IMR-90 (cell line): ENCODE data around the gene SEC14L1. TPM values are rescaled to one million over a fixed set of nuclear protein-coding genes. Genes with fewer than 3 reads are reported as not detected.
A peak's percentile ranks its signal among the peaks of the same experiment; 100 is the strongest.

Experiments used
- ATAC-seq: fragments of 200-7000 bp; cut with Tn5 transposase; 2 replicates; pipeline ENCODE4 v1.9.1; 2020; ENCODE audit warnings: low read depth, mild to moderate bottlenecking, moderate library complexity
- BruUV-seq: library from RNA; stranded (reverse); fragments of 400-500 nt; replicated peaks from 2 replicates; lab custom pipeline; 2021; lab: Mats Ljungman, UMichigan
- CTCF ChIA-PET: fragments of 300-600 bp; formaldehyde crosslinking; extraction: SDS; loops from one replicate; lab custom pipeline; 2021; ENCODE audit warnings: antibody characterized with exemption; lab: Yijun Ruan, JAX
- POLR2A ChIA-PET: fragments of 300-600 bp; sonication (Branson Sonifier 250); formaldehyde crosslinking; loops from one replicate; lab custom pipeline; 2022; ENCODE audit warnings: antibody characterized with exemption; ENCODE audit not compliant: unreplicated experiment; lab: Charles Lee
- DNase-seq: peaks from one replicate; pipeline ENCODE4 v3.0.0; 2013
- H2AFZ ChIP-seq: replicated peaks from 2 replicates; pipeline ENCODE3; 2013; ENCODE audit warnings: low read length, mild to moderate bottlenecking; ENCODE audit not compliant: poor library complexity
- H2AK5ac ChIP-seq: 2 replicates; pipeline ENCODE4 v1.6.1; 2013; ENCODE audit warnings: low read depth, low read length, inconsistent platforms
- H2AK9ac ChIP-seq: replicated peaks from 2 replicates; pipeline ENCODE3; 2013; ENCODE audit warnings: mild to moderate bottlenecking, low read depth, low read length, moderate library complexity; ENCODE audit not compliant: poor library complexity
- H2BK120ac ChIP-seq: 2 replicates; pipeline ENCODE4 v1.6.1; 2013; ENCODE audit warnings: low read depth, low read length, inconsistent platforms
- H2BK15ac ChIP-seq: 3 replicates; pipeline ENCODE4 v1.6.1; 2013; ENCODE audit warnings: low read depth, low read length, inconsistent platforms
- H2BK20ac ChIP-seq: 2 replicates; pipeline ENCODE4 v1.6.1; 2013; ENCODE audit warnings: low read depth, mild to moderate bottlenecking, inconsistent platforms, low read length, moderate library complexity
- H2BK5ac ChIP-seq: 2 replicates; pipeline ENCODE4 v1.6.1; 2013; ENCODE audit warnings: mild to moderate bottlenecking, low read depth, low read length, inconsistent platforms; ENCODE audit not compliant: poor library complexity, severe bottlenecking
- H3K14ac ChIP-seq: replicated peaks from 2 replicates; pipeline ENCODE4 v1.6.1; 2013; ENCODE audit warnings: low read depth, low read length, inconsistent platforms
- H3K18ac ChIP-seq: 2 replicates; pipeline ENCODE4 v1.6.1; 2013; ENCODE audit warnings: low read depth, low read length, control low read depth
- H3K23ac ChIP-seq: 2 replicates; pipeline ENCODE4 v1.6.1; 2013; ENCODE audit warnings: low read depth, low read length, inconsistent platforms
- H3K27ac ChIP-seq: 2 replicates; pipeline ENCODE4 v1.5.1; 2013; ENCODE audit warnings: mild to moderate bottlenecking, control low read depth, low read length; ENCODE audit not compliant: insufficient read depth
- H3K27me3 ChIP-seq: 2 replicates; pipeline ENCODE4 v1.6.1; 2013; ENCODE audit warnings: low read length; ENCODE audit not compliant: control insufficient read depth, insufficient read depth
- H3K36me3 ChIP-seq: 2 replicates; pipeline ENCODE4 v1.6.1; 2013; ENCODE audit warnings: low read length, mixed read lengths; ENCODE audit not compliant: control insufficient read depth, insufficient read depth
- H3K4ac ChIP-seq: 2 replicates; pipeline ENCODE4 v1.6.1; 2013; ENCODE audit warnings: low read depth, low read length, inconsistent platforms
- H3K4me1 ChIP-seq: 2 replicates; pipeline ENCODE4 v1.6.1; 2013; ENCODE audit warnings: low read length, mixed read lengths; ENCODE audit not compliant: control insufficient read depth, insufficient read depth
- H3K4me2 ChIP-seq: 2 replicates; pipeline ENCODE4 v1.6.1; 2013; ENCODE audit warnings: low read depth, mild to moderate bottlenecking, control low read depth, low read length, moderate library complexity
- H3K4me3 ChIP-seq: 2 replicates; pipeline ENCODE4 v1.5.1; 2013; ENCODE audit warnings: low read depth, mild to moderate bottlenecking, control low read depth, low read length, moderate library complexity; ENCODE audit not compliant: insufficient read depth
- H3K56ac ChIP-seq: 2 replicates; pipeline ENCODE4 v1.6.1; 2013; ENCODE audit warnings: low read length, inconsistent platforms; ENCODE audit not compliant: insufficient read depth; ENCODE audit errors: extremely low read depth
- H3K79me1 ChIP-seq, 2 experiments: 2 replicates each; pipeline ENCODE4 v1.6.1; 2013; ENCODE audit warnings: low read length in 2 of 2, inconsistent platforms in 1 of 2, low read depth in 1 of 2
- H3K9ac ChIP-seq: 2 replicates; pipeline ENCODE4 v1.6.1; 2013; ENCODE audit warnings: low read depth, low read length, control low read depth
- H3K9me1 ChIP-seq: 2 replicates; pipeline ENCODE4 v1.6.1; 2013; ENCODE audit warnings: low read length, inconsistent platforms; ENCODE audit not compliant: insufficient read depth
- H3K9me3 ChIP-seq: 2 replicates; pipeline ENCODE4 v1.6.1; 2013; ENCODE audit warnings: low read length; ENCODE audit not compliant: control insufficient read depth, insufficient read depth
- H4K20me1 ChIP-seq: 2 replicates; pipeline ENCODE4 v1.6.1; 2013; ENCODE audit warnings: low read length, inconsistent platforms; ENCODE audit not compliant: insufficient read depth
- H4K5ac ChIP-seq: 2 replicates; pipeline ENCODE4 v1.6.1; 2013; ENCODE audit warnings: mild to moderate bottlenecking, low read depth, low read length, control low read depth
- H4K8ac ChIP-seq, 2 experiments: 2 replicates each; pipeline ENCODE4 v1.6.1; 2013; ENCODE audit warnings: low read depth in 2 of 2, low read length in 2 of 2, control low read depth in 1 of 2, inconsistent platforms in 1 of 2
- H4K91ac ChIP-seq: 2 replicates; pipeline ENCODE4 v1.6.1; 2013; ENCODE audit warnings: low read depth, low read length, inconsistent platforms; ENCODE audit not compliant: insufficient read depth
- BHLHE40 ChIP-seq: fragments of 150-350 bp; IDR thresholded peaks from 2 replicates; pipeline ENCODE4 v1.6.1; 2016; ENCODE audit warnings: mild to moderate bottlenecking, low read depth, low read length
- CEBPB ChIP-seq: IDR thresholded peaks from 2 replicates; pipeline ENCODE4 v1.6.1; 2012; ENCODE audit warnings: low read depth, low read length, improper control_type of control experiment
- CHD1 ChIP-seq: IDR thresholded peaks from 2 replicates; pipeline ENCODE4 v1.6.1; 2012; ENCODE audit warnings: low read depth, low read length, improper control_type of control experiment
- CTCF ChIP-seq: conservative IDR thresholded peaks from 2 replicates; pipeline ENCODE4 v1.5.1; 2012; ENCODE audit warnings: mild to moderate bottlenecking, low read depth, low read length, improper control_type of control experiment
- ELK1 ChIP-seq: fragments of 150-350 bp; IDR thresholded peaks from 2 replicates; pipeline ENCODE4 v1.6.1; 2016; ENCODE audit warnings: low read depth, mild to moderate bottlenecking, low read length, moderate library complexity, borderline replicate concordance
- FOS ChIP-seq: fragments of 150-350 bp; IDR thresholded peaks from 2 replicates; pipeline ENCODE4 v1.6.1; 2016; ENCODE audit warnings: low read depth, low read length
- MAFK ChIP-seq: IDR thresholded peaks from 2 replicates; pipeline ENCODE4 v1.6.1; 2012; ENCODE audit warnings: low read depth, low read length, improper control_type of control experiment
- MAZ ChIP-seq: IDR thresholded peaks from 2 replicates; pipeline ENCODE4 v1.6.1; 2012; ENCODE audit warnings: low read depth, mild to moderate bottlenecking, low read length, improper control_type of control experiment, moderate library complexity, borderline replicate concordance
- POLR2A ChIP-seq: IDR thresholded peaks from 2 replicates; pipeline ENCODE4 v1.6.1; 2012; ENCODE audit warnings: mild to moderate bottlenecking, low read depth, low read length
- RAD21 ChIP-seq: IDR thresholded peaks from 2 replicates; pipeline ENCODE4 v1.6.1; 2012; ENCODE audit warnings: low read length, improper control_type of control experiment
- RCOR1 ChIP-seq: IDR thresholded peaks from 2 replicates; pipeline ENCODE4 v1.6.1; 2012; ENCODE audit warnings: mild to moderate bottlenecking, low read length, improper control_type of control experiment; ENCODE audit not compliant: insufficient replicate concordance
- RFX5 ChIP-seq: IDR thresholded peaks from 2 replicates; pipeline ENCODE4 v1.8.0; 2012; ENCODE audit warnings: low read depth, mild to moderate bottlenecking, low read length, moderate library complexity
- SMC3 ChIP-seq: fragments of 150-350 bp; IDR thresholded peaks from 2 replicates; pipeline ENCODE4 v1.6.1; 2016; ENCODE audit warnings: low read depth, mild to moderate bottlenecking, antibody characterized with exemption, low read length, moderate library complexity
- USF2 ChIP-seq: fragments of 150-350 bp; IDR thresholded peaks from 2 replicates; pipeline ENCODE4 v1.6.1; 2017; ENCODE audit warnings: mild to moderate bottlenecking, antibody characterized with exemption, low read length, low read depth
- WGBS, 2 experiments: methylation state at CpG; one replicate each; pipeline versions ENCODE4 v1.1.5 to v1.1.7; 2013; ENCODE audit warnings: missing lambda C conversion rate in 2 of 2; ENCODE audit not compliant: insufficient read length in 1 of 2; ENCODE audit errors: extremely low coverage in 2 of 2; 5-methylcytosine and 5-hydroxymethylcytosine counted together
- dilution Hi-C: fragments of 300-500 bp; cut with HindIII; formaldehyde crosslinking; loops from one replicate; pipeline ENCODE4 v1.14.3; 2018; ENCODE audit warnings: low sequenced_read_pairs; ENCODE audit not compliant: unreplicated experiment
- in situ Hi-C: fragments of 300-500 bp; cut with MboI; formaldehyde crosslinking; loops from 3 replicates; pipeline ENCODE4 v1.14.3; 2019; ENCODE audit warnings: low sequenced_read_pairs, inconsistent platforms, mixed read lengths
- intact Hi-C: fragments of 100-400 bp; cut with micrococcal nuclease; formaldehyde crosslinking; loops from 2 replicates; pipeline ENCODE4 v1.10.0; 2022
- polyA plus RNA-seq, 3 experiments: library from polyadenylated mRNA; depleted of rRNA; stranded (reverse); fragments of >200 nt; gene quantifications; 2 replicates each; pipeline ENCODE4 v1.2.3, GENCODE V29; 2012; ENCODE audit warnings: low replicate concordance in 1 of 3
- total RNA-seq: library from RNA; depleted of rRNA; stranded (reverse); fragments of >200 nt; gene quantifications from 2 replicates; pipeline ENCODE4 v1.2.3, GENCODE V29; 2012

Gene SEC14L1
- total and polyA plus RNA-seq, 2 of the 4 experiments (the other 2 are of a cell fraction): 24.9 to 35.8 TPM

GRCh38 chr17:77229786-77230435, 89.1 kb downstream of the SEC14L1 start:
- no peaks in the 10 kb centered on the region; the same call in 1 of the 2 replicates for H3K9me1 ChIP-seq

More at GRCh38 chr17:77229786-77230435, 89.1 kb downstream of the SEC14L1 start:
- no peak overlapping the region for H3K4me2 ChIP-seq
- no peak overlapping the region for H2BK20ac ChIP-seq
- CTCF ChIA-PET: no interaction called here
- TF ChIP-seq CTCF (no peak), CHD1 (no peak), RCOR1 (no peak), BHLHE40 (no peak), POLR2A (no peak), USF2 (no peak), SMC3 (no peak), MAZ (no peak), RAD21 (no peak), MAFK (no peak), CEBPB (no peak), ELK1 (no peak), FOS (no peak), RFX5 (no peak)
- H3K9me3 ChIP-seq: peaks cover 7% of the 10 kb centered on the region
- no peak overlapping the region for H3K56ac ChIP-seq
- no peak overlapping the region for H4K91ac ChIP-seq
- H3K18ac ChIP-seq: no peak overlapping the region
- no TSS peak for BruUV-seq
- no peak for ATAC-seq
- no peak overlapping the region for H4K8ac ChIP-seq
- no peaks in the 10 kb centered on the region for H4K20me1 ChIP-seq
- no peak overlapping the region for H3K9ac ChIP-seq
- H3K79me1 ChIP-seq: no peaks in the 10 kb centered on the region
- POLR2A ChIA-PET: no interaction called here
- no peak overlapping the region for H2BK5ac ChIP-seq
- H3K27me3 ChIP-seq: no peaks in the 10 kb centered on the region
- dilution Hi-C loops (no loop called here), in situ Hi-C loops (loop anchor here (5.0 to 25.0 kb wide), 2 partner anchors 53 to 368 kb away; partner anchors contain the start of gene MGAT5B), intact Hi-C loops (no loop called here)
- no peak overlapping the region for H3K23ac ChIP-seq
- no peak overlapping the region for H3K4me3 ChIP-seq
- H2AK9ac ChIP-seq: peak overlapping the region; percentile 31
- H3K27ac ChIP-seq: no peak overlapping the region
- no peak overlapping the region for H3K4ac ChIP-seq
- no peak for DNase-seq
- peaks cover 4% of the 10 kb centered on the region; the same call in 1 of the 2 replicates for H3K4me1 ChIP-seq
- no peak overlapping the region for H2BK120ac ChIP-seq
- H3K14ac ChIP-seq: no peak overlapping the region
- H2BK15ac ChIP-seq: no peak overlapping the region
- 96% methylated on average over 4 of the region's 25 CpGs; no CpG with 5 or more reads in 1 of the 2 experiments for WGBS, 2 experiments
- no peaks in the 10 kb centered on the region for H3K36me3 ChIP-seq
- no peak overlapping the region for H4K5ac ChIP-seq
- no peak overlapping the region for H2AK5ac ChIP-seq
- H2AFZ ChIP-seq: no peak overlapping the region
